Measurements from ENCODE around the gene CGB2. TPM values are rescaled to one million over a fixed set of nuclear protein-coding genes. Genes with fewer than 3 reads are reported as not detected.

CGB2 gene
- total RNA-seq, 1 experiment from 2014 or later: 0.77 TPM

GRCh38 chr19:49064768-49065611, 33.3 kb downstream of the CGB2 start, which contains the start of gene NTF4:
TSS of gene NTF4 (minus strand) at chr19:49064818. CDS start at chr19:49061997, 2,821 bp downstream.
- Histone ChIP-seq H3T11ph (ENCODE audit: low read length) (no peak within 1 kb of the TSS), H2AK5ac (ENCODE audit: insufficient read length, low read length) (no peak within 1 kb of the TSS), H3K9ac (ENCODE audit: extremely low read depth, insufficient read length, low read length) (no peak within 1 kb of the TSS), H3K79me1 (ENCODE audit: insufficient read depth, low read depth, low read length, poor library complexity, severe bottlenecking) (no peaks in the 10 kb centered on the region), H3K23ac (ENCODE audit: insufficient read length, low read depth, low read length) (no peak within 1 kb of the TSS), H4K8ac (replicated peaks; ENCODE audit: insufficient read length, low read depth, low read length) (no peak within 1 kb of the TSS), H3K27me3 (ENCODE audit: insufficient read depth, low read length) (peaks cover 23% of the 10 kb centered on the region; the same call in 1 of the 2 replicates), H3K14ac (ENCODE audit: insufficient read depth, low read length) (peak within 1 kb of the TSS; percentile 72; the same call in 1 of the 2 replicates), H3K9me3 (ENCODE audit: control insufficient read depth, low read depth, low read length) (no peaks in the 10 kb centered on the region), H2BK20ac (ENCODE audit: low read depth, low read length, poor library complexity, severe bottlenecking) (no peak within 1 kb of the TSS), H3K23me2 (ENCODE audit: insufficient read length, low read depth, low read length, poor library complexity, severe bottlenecking) (peaks cover 3% of the 10 kb centered on the region), H3K79me2 (ENCODE audit: insufficient read depth, low read length) (no peaks in the 10 kb centered on the region), H2BK15ac (ENCODE audit: low read depth, low read length) (no peak within 1 kb of the TSS), H3K18ac (ENCODE audit: insufficient read length, low read depth, low read length) (peak within 1 kb of the TSS; percentile 34), H3K4me1 (ENCODE audit: insufficient read depth, low read length) (peaks cover 2% of the 10 kb centered on the region; the same call in 1 of the 2 replicates), H2BK12ac (ENCODE audit: insufficient read length, low read depth, low read length) (no peak within 1 kb of the TSS), H4K91ac (ENCODE audit: insufficient read length, low read depth, low read length) (no peak within 1 kb of the TSS), H2AFZ (ENCODE audit: low read length) (no peak within 1 kb of the TSS), H3K4me2 (ENCODE audit: insufficient read depth, insufficient read length, low read length) (peak within 1 kb of the TSS; percentile 62), H3K27ac (ENCODE audit: insufficient read length, low read depth, low read length) (no peak within 1 kb of the TSS), H4K20me1 (ENCODE audit: control insufficient read depth, insufficient read depth, insufficient read length) (no peaks in the 10 kb centered on the region), H3K4ac (ENCODE audit: low read depth, low read length) (no peak within 1 kb of the TSS), H2BK5ac (ENCODE audit: insufficient read length, low read length) (no peak within 1 kb of the TSS), H2BK120ac (ENCODE audit: low read depth, low read length, poor library complexity, severe bottlenecking) (no peak within 1 kb of the TSS), H4K5ac (ENCODE audit: insufficient read length, low read depth, low read length) (no peak within 1 kb of the TSS), H3K56ac (ENCODE audit: insufficient read length, low read depth, low read length) (no peak within 1 kb of the TSS)
- WGBS (ENCODE audit: extremely low coverage, insufficient read length, low lambda C conversion rate): no CpG with 5 or more reads among the region's 53 CpGs
- no peak for TF ChIP-seq CTCF (conservative IDR thresholded peaks at IDR 0.05)
- H3K4me3 Mint-ChIP-seq: peak within 1 kb of the TSS; percentile 50 to 75
- H3K36me3 Mint-ChIP-seq (ENCODE audit: insufficient read depth in 1 of 3, low read depth in 3 of 3): peaks cover 0 to 4% (median 3%) of the 10 kb centered on the region in 3 experiments; a peak in 3 of 7 replicates
- peak within 1 kb of the TSS in 1 of 3 experiments; percentile 75; a peak in 2 of 7 replicates for H3K27ac Mint-ChIP-seq
- H3K4me1 Mint-ChIP-seq: peaks cover 29 to 44% of the 10 kb centered on the region in 2 experiments
- DNase-seq: peak; percentile 80
- H3K9me3 Mint-ChIP-seq: peaks cover 7 to 14% of the 10 kb centered on the region in 2 experiments; a peak in 4 of 5 replicates
- H3K27me3 Mint-ChIP-seq (ENCODE audit: low read depth): peaks cover 77% of the 10 kb centered on the region

All from H9 (cell line).